T-helper 1 cell treated with Interleukin-12 subunit alpha and Interleukin-12 subunit beta and Interleukin-4 antibody, amounts not matched to agents 30 μg/mL and 1 μg/mL, for 36 hours (primary cell): Measurements from ENCODE around the gene SIRPB2.

ENCODE experiments used
- H3K27ac Mint-ChIP-seq: one replicate; pipeline ENCODE4 v1.8.0; 2021; ENCODE audit warnings: mild to moderate bottlenecking, mixed read lengths
- H3K27me3 Mint-ChIP-seq: one replicate; pipeline ENCODE4 v1.8.0; 2021; ENCODE audit warnings: low read depth, mixed read lengths
- H3K36me3 Mint-ChIP-seq: one replicate; pipeline ENCODE4 v1.8.0; 2021; ENCODE audit warnings: low read depth, mixed read lengths
- H3K4me1 Mint-ChIP-seq: one replicate; pipeline ENCODE4 v1.8.0; 2021; ENCODE audit warnings: low read depth, mixed read lengths
- H3K4me3 Mint-ChIP-seq: one replicate; pipeline ENCODE4 v1.8.0; 2021; ENCODE audit warnings: mild to moderate bottlenecking, moderate library complexity, mixed read lengths
- H3K9me3 Mint-ChIP-seq: one replicate; pipeline ENCODE4 v1.8.0; 2021; ENCODE audit warnings: mixed read lengths

SIRPB2 gene

DNA sequence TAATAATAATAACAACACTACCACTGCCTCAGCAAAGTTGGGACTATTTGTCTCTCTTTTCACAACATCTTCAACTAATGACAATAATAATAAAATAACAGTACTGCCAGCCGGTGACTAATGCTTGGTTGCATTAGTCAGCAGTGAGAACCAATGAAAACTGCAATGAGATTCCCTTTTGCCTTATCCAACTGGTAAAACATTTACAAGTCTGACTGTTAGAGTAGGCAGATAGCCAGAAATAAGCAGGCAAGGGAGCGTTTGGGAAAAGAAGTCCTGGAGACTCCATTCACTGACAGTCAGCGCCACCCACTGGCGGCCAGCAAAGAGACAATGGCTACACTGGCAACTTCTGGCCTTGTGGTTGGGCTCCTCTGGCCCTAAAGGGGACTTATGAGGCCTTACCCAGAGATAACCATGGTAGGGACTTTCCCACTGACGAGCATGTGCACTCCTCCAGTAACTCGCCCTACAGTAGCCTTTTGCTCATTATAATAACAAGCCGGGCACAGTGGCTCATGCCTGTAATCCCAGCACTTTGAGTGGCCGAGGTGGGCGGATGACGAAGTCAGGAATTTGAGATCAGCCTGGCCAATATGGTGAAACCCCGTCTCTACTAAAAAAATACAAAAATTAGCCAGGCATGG, 21.2 kb downstream of the SIRPB2 start:
- peaks cover 21% of the 10 kb centered on the region for H3K4me1 Mint-ChIP-seq
- H3K27me3 Mint-ChIP-seq, result peaks cover 20% of the 10 kb centered on the region
- no peaks in the 10 kb centered on the region for H3K36me3 Mint-ChIP-seq
- H3K27ac Mint-ChIP-seq, result no peak overlapping the region
- H3K9me3 Mint-ChIP-seq, result no peaks in the 10 kb centered on the region
- H3K4me3 Mint-ChIP-seq, result no peak overlapping the region

DNA sequence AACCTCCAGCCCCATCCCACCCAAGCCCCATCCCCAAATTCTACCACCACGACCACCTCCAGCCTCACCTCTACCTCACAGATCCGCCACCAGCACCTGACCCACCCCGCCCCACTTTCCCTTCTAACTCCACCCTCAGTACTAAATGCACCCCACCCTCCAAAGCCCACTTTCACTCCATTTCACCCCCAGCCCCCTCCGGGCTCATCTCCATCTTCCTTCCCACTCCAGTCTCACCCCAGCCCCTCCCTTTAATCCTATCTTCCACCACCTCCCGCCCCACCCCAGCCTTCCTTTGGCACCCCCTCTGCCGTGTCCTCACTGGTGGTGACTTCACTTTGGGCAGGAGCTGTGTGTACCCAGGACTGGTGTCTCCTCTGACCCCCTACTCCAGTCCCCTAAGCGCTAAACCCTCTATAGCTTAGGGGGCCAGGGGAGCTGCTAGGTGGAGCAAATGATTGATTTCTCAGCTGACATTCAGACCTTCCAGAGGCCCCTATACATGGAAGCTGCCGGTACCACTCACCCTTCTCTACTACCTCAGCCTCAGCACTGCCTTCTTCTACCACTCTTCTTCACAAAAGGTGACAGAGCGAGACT, 21.8 kb downstream of the SIRPB2 start:
- peaks cover 20% of the 10 kb centered on the region for H3K27me3 Mint-ChIP-seq
- H3K27ac Mint-ChIP-seq, result no peak overlapping the region
- H3K9me3 Mint-ChIP-seq, result no peaks in the 10 kb centered on the region
- peaks cover 27% of the 10 kb centered on the region for H3K4me1 Mint-ChIP-seq
- H3K4me3 Mint-ChIP-seq, result no peak overlapping the region
- no peaks in the 10 kb centered on the region for H3K36me3 Mint-ChIP-seq

DNA sequence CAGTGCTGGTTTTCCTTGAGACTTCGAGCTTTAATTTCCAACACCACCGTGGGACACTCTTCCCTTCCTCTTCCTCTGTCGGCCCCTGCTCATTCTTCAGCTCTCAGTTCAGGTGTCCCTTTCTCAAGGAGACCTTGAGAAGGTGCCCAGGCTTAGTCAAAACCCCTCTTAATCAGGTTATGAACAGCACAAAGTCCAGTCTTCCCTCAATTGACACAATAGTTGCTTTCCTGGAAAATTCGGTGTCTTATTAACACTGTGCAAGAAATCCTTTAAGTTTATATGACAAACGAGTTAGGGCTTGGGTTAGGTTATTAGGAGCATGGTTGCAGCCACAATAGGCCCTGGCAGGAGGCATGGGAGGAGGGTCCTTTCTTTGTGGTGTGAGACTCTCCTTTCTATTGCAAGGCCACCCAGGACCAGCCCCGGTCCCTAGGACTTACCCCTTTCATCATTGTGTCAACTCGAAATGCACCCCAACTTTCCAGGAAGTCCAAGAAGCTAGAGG, 23.0 kb downstream of the SIRPB2 start:
- Mint-ChIP-seq H3K4me3 (peak overlapping the region; percentile 54), H3K27ac (no peak overlapping the region), H3K9me3 (no peaks in the 10 kb centered on the region), H3K36me3 (peaks cover 3% of the 10 kb centered on the region), H3K4me1 (peaks cover 40% of the 10 kb centered on the region), H3K27me3 (peaks cover 20% of the 10 kb centered on the region)

DNA sequence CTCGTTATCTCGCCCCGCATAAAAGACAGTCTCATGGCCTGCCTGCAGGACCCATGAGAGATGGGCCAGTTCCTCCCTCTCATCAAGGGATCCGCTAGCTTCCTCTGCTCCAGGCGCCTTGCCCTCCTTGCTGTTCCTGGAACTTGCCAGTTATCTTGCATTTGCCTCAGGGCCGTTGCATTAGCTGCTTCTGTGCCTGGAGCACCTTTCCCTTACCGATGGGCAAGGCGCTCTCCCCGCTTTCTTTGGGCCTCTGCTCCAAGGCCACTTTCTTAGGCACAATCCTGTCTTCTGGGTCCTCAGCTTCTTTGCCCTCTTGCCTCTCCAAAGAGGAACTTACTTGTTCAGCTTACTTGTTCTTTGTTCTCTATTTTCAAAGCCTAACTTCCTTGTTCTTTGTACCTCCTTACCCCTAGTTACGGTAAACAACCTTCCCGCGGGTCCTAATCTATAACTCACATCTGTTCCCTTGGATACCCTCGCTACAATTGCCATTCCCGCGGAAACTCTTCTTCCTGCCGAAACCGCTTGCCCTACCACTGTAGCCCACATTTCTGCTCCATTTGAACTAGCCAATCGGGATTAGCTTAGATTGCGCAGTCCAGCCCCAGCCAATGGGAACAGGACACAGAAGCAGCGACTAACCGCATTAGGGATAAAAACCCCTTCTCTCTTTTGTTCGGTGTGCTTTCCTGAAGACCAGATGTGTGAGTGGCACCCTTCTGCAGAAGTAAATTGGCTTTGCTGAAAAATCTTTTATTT, 23.7 kb downstream of the SIRPB2 start:
- H3K4me1 Mint-ChIP-seq, result peaks cover 41% of the 10 kb centered on the region
- no peaks in the 10 kb centered on the region for H3K9me3 Mint-ChIP-seq
- H3K36me3 Mint-ChIP-seq, result peaks cover 4% of the 10 kb centered on the region
- H3K27ac Mint-ChIP-seq, result peak overlapping the region; percentile 62
- peak overlapping the region; percentile 83 for H3K4me3 Mint-ChIP-seq
- H3K27me3 Mint-ChIP-seq, result peaks cover 20% of the 10 kb centered on the region

DNA sequence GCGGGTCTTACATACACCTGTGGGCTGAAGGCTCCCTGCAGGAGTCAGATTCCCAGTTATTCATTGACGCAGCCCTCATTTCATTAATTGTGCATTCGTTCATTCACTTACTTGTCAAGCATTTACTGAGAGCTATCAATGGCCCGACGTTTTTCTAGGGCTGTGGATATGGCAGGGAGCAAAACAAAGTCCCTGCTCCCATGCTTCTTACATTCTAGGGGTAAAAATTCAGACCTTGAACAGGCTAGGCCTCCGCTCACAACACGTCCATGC, 24.2 kb downstream of the SIRPB2 start:
- Mint-ChIP-seq H3K9me3 (no peaks in the 10 kb centered on the region), H3K27ac (peak overlapping the region; percentile 62), H3K4me1 (peaks cover 41% of the 10 kb centered on the region), H3K4me3 (peak overlapping the region; percentile 83), H3K36me3 (peaks cover 4% of the 10 kb centered on the region), H3K27me3 (peaks cover 20% of the 10 kb centered on the region)

DNA sequence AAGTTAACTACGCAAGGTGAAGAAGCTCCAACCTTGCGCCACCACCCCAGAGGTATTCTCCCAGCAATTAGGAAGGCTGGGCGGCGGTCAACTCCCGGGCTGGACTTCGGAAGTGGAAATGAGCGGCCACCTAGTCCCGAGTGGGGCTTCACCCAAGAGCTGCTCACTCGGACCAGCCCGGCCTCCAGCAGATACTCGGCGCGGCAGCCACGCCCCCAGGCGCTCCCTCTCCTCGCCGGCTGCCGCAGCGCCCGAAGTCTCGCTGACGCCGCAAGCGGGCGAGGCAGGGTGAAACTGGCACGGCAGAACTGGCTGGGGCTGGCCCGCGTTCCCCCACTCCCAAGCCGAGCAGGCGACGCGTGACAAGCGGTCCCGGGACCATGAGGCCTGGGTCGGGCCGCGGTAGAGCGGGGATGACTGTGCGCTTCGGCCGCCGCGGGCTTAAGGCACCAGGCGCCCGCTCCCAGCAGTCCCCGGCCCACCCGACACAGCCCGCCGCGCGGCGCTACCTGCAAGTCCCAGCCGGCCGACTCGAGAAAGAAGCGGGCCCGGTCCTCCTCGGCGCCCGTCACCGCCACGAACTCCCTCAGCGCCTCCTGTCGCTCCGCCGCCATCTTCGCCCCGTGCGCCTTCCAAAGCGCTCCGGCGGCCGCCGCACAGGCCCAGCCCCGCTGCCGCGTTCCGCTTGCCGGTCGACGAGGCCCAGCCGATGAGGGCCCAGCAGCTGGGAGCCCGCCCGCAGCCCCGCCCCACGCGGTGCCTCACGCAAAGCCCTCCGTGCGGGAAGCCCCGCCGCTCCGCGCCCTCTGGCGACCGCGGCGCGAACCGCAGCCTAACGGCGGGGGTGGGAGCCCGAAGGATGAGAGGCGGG, 24.8 kb downstream of the SIRPB2 start, which contains the start of gene NSFL1C:
Gene NSFL1C, minus strand, starts transcription at position 639 of the 871 bp plus-strand sequence. Its CDS starts 25 bp downstream, at position 614.
- Mint-ChIP-seq H3K36me3 (peaks cover 4% of the 10 kb centered on the region), H3K27ac (peak within 1 kb of the TSS; percentile 71), H3K4me1 (peaks cover 41% of the 10 kb centered on the region), H3K4me3 (peak within 1 kb of the TSS; percentile 83), H3K27me3 (peaks cover 20% of the 10 kb centered on the region), H3K9me3 (no peaks in the 10 kb centered on the region)

DNA sequence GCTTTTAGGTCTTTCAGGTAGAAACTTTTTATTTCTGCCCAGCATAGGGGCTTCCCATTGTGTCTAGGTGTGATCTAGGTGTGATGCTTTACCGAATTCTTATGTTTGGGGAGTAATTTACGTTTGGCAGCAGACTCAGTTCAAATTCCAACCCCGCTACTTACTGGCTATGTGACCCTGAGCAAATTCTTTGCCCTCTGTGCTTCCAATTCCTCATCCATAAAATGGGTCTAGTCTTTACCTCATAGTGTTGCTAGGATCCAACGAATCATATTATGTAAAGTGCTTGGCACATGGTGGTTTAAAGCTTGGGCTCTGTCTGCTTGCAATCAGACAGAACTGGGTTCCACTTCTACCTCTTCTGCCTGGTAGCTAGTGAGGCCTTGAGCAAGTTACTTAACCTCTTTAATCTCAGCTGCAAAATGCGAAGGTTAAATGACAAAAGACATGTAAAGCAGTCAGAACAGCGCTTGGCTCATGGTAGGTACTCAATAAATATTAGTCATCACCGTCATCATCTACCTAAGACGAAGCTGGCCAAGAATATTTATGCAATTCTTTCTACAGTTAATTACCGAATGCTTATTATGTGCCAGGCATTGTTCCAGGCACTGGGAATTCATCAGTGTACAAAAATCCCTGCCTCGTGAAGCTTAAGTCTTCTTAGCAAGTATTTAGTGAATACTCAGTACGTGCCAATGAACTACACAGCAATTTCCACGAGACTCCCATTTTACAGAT, 25.6 kb downstream of the SIRPB2 start:
- peaks cover 11% of the 10 kb centered on the region for H3K36me3 Mint-ChIP-seq

DNA sequence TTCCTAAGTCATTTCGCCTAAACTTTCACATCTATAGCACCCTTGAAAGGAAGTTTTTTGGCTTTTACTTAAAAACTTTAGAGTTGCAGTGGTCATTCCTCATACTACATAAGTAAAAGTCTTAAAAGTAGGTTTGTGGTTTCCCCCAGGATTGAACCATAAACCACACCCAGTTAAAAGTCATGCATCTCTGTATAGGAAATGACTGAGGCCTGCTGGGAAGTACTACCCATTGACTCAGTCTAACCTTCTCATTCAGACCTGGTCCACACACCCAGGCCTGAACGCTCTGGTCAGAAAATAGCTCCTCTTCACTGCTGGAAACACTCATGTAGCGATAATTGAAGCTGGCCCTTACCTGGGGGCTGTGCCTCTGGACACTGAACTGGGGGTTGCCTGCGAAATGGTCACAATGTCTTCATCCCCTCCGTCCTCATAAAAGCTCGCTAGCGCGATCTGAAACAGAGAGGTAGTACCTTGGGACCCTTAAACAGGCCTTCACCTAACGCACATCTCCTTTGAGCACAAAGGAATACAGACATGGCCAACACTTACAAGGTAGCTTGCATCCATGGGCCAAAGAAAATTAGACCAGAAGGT, 27.1 kb downstream of the SIRPB2 start:
- H3K36me3 Mint-ChIP-seq, result peaks cover 24% of the 10 kb centered on the region
- peak overlapping the region; percentile 27 for H3K4me3 Mint-ChIP-seq
- peaks cover 46% of the 10 kb centered on the region for H3K4me1 Mint-ChIP-seq
- peaks cover 19% of the 10 kb centered on the region for H3K27me3 Mint-ChIP-seq
- H3K9me3 Mint-ChIP-seq, result no peaks in the 10 kb centered on the region
- H3K27ac Mint-ChIP-seq, result no peak overlapping the region

More for the DNA sequence above, 25.6 kb downstream of the SIRPB2 start:
- H3K4me1 Mint-ChIP-seq, result peaks cover 43% of the 10 kb centered on the region
- no peaks in the 10 kb centered on the region for H3K9me3 Mint-ChIP-seq
- H3K27ac Mint-ChIP-seq, result peak overlapping the region; percentile 71
- peaks cover 20% of the 10 kb centered on the region for H3K27me3 Mint-ChIP-seq
- H3K4me3 Mint-ChIP-seq, result peak overlapping the region; percentile 83

DNA sequence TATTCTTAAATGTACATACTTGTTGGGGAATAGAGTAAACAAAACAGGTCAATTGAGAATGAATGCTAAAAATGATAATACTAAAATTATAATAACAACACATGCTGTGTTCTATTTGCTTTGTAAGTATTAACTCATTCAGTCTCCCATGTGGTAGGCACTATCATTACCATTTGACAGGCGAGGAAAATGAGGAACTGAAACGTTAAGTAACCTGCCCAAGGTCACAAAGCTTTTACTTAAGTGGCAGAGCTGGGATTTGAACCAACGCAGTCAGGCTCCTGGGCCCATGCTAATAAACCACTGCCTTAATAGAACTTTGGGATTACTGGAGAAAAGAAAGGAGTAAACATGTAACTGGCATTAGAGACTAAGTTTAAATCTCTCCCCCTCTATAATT, 28.4 kb downstream of the SIRPB2 start:
- Mint-ChIP-seq H3K27me3 (peaks cover 7% of the 10 kb centered on the region), H3K4me1 (peaks cover 44% of the 10 kb centered on the region), H3K4me3 (no peak overlapping the region), H3K27ac (no peak overlapping the region), H3K36me3 (peaks cover 30% of the 10 kb centered on the region), H3K9me3 (no peaks in the 10 kb centered on the region)

DNA sequence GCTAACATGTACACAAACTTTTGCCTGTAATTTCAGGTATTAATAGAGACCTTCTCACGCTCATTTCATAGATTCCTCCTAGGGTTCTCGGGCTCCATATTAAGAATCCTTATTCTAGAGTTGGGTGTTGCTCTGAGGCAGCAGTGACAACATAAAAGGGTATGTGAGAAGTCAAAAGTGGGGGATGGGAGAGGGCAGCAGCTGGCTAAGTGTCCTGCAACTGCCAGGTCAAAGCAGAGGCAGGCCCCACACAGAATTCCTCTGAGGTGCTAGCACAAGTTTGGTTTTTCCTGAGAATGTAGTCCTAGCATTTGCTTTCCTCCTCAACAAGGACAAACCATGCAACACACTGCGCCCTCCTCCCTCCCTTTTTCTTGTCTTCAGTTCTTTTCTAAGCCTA, 29.2 kb downstream of the SIRPB2 start:
- no peaks in the 10 kb centered on the region for H3K9me3 Mint-ChIP-seq
- no peaks in the 10 kb centered on the region for H3K27me3 Mint-ChIP-seq
- no peak overlapping the region for H3K27ac Mint-ChIP-seq
- peaks cover 36% of the 10 kb centered on the region for H3K4me1 Mint-ChIP-seq
- H3K4me3 Mint-ChIP-seq, result no peak overlapping the region
- peaks cover 35% of the 10 kb centered on the region for H3K36me3 Mint-ChIP-seq

DNA sequence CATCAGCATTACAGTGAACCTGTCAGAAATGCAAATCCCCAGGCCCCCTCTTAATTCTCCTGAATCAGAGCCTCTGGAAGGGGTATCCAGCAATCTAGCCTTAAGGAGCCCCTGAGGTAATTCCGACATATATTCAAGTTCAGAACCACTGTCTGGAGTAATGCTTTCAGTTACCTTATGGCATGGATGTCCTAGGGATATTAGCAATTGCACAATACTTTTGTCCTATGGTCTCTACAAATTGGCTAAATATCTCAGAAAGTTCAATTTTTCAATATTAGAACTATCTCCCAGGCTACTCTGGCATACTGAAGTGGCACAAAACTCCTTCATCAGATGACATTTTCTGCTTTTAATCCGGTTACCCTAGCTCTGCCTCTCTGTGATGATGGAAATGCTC, 30.9 kb downstream of the SIRPB2 start:
- Mint-ChIP-seq H3K27me3 (no peaks in the 10 kb centered on the region), H3K4me3 (no peak overlapping the region), H3K9me3 (no peaks in the 10 kb centered on the region), H3K27ac (no peak overlapping the region), H3K36me3 (peaks cover 37% of the 10 kb centered on the region), H3K4me1 (peaks cover 29% of the 10 kb centered on the region)

DNA sequence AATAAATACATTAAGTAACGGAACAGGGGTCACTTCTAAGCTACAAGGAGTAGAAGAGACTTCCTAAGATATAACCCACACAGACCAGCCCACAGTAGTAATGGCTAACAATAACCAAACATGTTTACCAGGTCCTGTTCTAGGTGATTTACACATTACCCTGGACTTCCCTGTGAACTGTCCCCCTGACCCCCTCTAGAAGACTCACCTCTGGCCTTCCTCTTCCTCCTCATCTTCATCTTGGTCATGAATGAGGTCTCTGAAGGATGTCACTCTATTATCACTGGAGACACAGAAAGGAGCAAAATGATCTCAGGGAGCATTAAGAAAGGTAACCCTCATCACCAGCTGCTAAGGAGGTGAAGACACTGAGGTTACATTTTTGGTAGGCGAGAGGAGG, 33.2 kb downstream of the SIRPB2 start:
- H3K9me3 Mint-ChIP-seq, result no peaks in the 10 kb centered on the region
- peaks cover 7% of the 10 kb centered on the region for H3K4me1 Mint-ChIP-seq
- no peak overlapping the region for H3K27ac Mint-ChIP-seq
- no peak overlapping the region for H3K4me3 Mint-ChIP-seq
- peaks cover 50% of the 10 kb centered on the region for H3K36me3 Mint-ChIP-seq
- no peaks in the 10 kb centered on the region for H3K27me3 Mint-ChIP-seq

DNA sequence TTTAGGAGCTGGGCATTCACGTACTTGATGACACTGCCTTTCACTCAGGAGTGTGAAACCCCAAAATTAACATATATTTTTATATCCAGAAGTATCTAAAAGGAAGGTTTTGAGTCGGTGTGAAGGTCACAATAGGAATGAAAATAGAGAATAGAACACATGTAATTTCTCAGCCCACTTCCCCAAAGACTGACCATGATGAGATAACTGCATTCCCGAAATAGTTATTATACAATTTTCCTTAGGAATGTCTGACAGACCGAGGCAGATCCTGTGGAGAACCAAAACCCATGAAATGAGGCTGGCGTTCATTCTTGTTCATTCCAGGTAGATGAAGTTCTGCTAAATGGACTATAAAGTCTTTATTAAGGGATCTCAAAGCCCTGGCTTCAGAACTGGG, 34.9 kb downstream of the SIRPB2 start:
- H3K4me1 Mint-ChIP-seq, result peaks cover 7% of the 10 kb centered on the region
- no peak overlapping the region for H3K27ac Mint-ChIP-seq
- no peaks in the 10 kb centered on the region for H3K27me3 Mint-ChIP-seq
- peaks cover 60% of the 10 kb centered on the region for H3K36me3 Mint-ChIP-seq
- no peak overlapping the region for H3K4me3 Mint-ChIP-seq
- no peaks in the 10 kb centered on the region for H3K9me3 Mint-ChIP-seq
